Glutamatergic neuron (in vitro differentiated cells): ENCODE results near the gene SIAH2. TPM values are rescaled to one million over a fixed set of nuclear protein-coding genes. Genes with fewer than 3 reads are reported as not detected.

Experiments
- DNase-seq: peaks from one replicate; pipeline ENCODE4 v3.0.0; 2022
- H3K27ac Mint-ChIP-seq: one replicate; pipeline ENCODE4 v1.8.0; 2020; ENCODE audit warnings: mild to moderate bottlenecking, mixed read lengths, inconsistent platforms; ENCODE audit not compliant: unreplicated experiment
- H3K27me3 Mint-ChIP-seq: one replicate; pipeline ENCODE4 v1.8.0; 2020; ENCODE audit warnings: mild to moderate bottlenecking, moderate library complexity, mixed read lengths, inconsistent platforms; ENCODE audit not compliant: unreplicated experiment
- H3K36me3 Mint-ChIP-seq: one replicate; pipeline ENCODE4 v1.8.0; 2020; ENCODE audit warnings: mild to moderate bottlenecking, mixed read lengths, inconsistent platforms; ENCODE audit not compliant: unreplicated experiment
- H3K4me1 Mint-ChIP-seq: one replicate; pipeline ENCODE4 v1.8.0; 2020; ENCODE audit warnings: mild to moderate bottlenecking, low read depth, mixed read lengths, inconsistent platforms; ENCODE audit not compliant: unreplicated experiment
- H3K4me3 Mint-ChIP-seq: one replicate; pipeline ENCODE4 v1.8.0; 2020; ENCODE audit warnings: mild to moderate bottlenecking, mixed read lengths, inconsistent platforms; ENCODE audit not compliant: unreplicated experiment
- H3K9me3 Mint-ChIP-seq: one replicate; pipeline ENCODE4 v1.8.0; 2020; ENCODE audit warnings: mild to moderate bottlenecking, moderate library complexity, mixed read lengths, inconsistent platforms; ENCODE audit not compliant: unreplicated experiment
- CTCF ChIP-seq: fragments of 200-600 bp; sonication (generic); IDR thresholded peaks from one replicate; pipeline ENCODE4 v1.5.0; 2021; ENCODE audit not compliant: partially characterized antibody, unreplicated experiment
- total RNA-seq: library from RNA; stranded (reverse); fragmentation: NEBNext Ultra II Directional; extraction: Animal tissue kit (Norgen Biotek cat#: 25700); gene quantifications from one replicate; pipeline ENCODE4 v1.2.1, GENCODE V29; 2021; ENCODE audit not compliant: unreplicated experiment

SIAH2 gene
- total RNA-seq, 1 donor from 2014 or later = 9.6 TPM

GRCh38 chr3:150721285-150722130 is 41.5 kb downstream of the SIAH2 start:
- no peak overlapping the region for H3K27ac Mint-ChIP-seq
- H3K4me1 Mint-ChIP-seq = peaks cover 2% of the 10 kb centered on the region
- peak overlapping the region; percentile 78 for H3K4me3 Mint-ChIP-seq
- H3K9me3 Mint-ChIP-seq = no peaks in the 10 kb centered on the region
- H3K27me3 Mint-ChIP-seq = peaks cover 3% of the 10 kb centered on the region
- TF ChIP-seq CTCF = peak; percentile 94
- no peaks in the 10 kb centered on the region for H3K36me3 Mint-ChIP-seq
- DNase-seq = peak; percentile 55

GRCh38 chr3:150720444-150720843 is 42.5 kb downstream of the SIAH2 start:
- Mint-ChIP-seq H3K27me3 (peaks cover 3% of the 10 kb centered on the region), H3K27ac (no peak overlapping the region), H3K36me3 (no peaks in the 10 kb centered on the region), H3K4me3 (no peak overlapping the region), H3K9me3 (no peaks in the 10 kb centered on the region), H3K4me1 (peaks cover 2% of the 10 kb centered on the region)
- DNase-seq = no peak
- TF ChIP-seq CTCF = no peak

GRCh38 chr3:150710097-150710496 is 52.9 kb downstream of the SIAH2 start:
- peaks cover 45% of the 10 kb centered on the region for H3K36me3 Mint-ChIP-seq
- DNase-seq = no peak
- H3K4me3 Mint-ChIP-seq = no peak overlapping the region
- no peaks in the 10 kb centered on the region for H3K27me3 Mint-ChIP-seq
- peaks cover 10% of the 10 kb centered on the region for H3K9me3 Mint-ChIP-seq
- H3K27ac Mint-ChIP-seq = no peak overlapping the region
- no peak for TF ChIP-seq CTCF
- H3K4me1 Mint-ChIP-seq = no peaks in the 10 kb centered on the region

DNA sequence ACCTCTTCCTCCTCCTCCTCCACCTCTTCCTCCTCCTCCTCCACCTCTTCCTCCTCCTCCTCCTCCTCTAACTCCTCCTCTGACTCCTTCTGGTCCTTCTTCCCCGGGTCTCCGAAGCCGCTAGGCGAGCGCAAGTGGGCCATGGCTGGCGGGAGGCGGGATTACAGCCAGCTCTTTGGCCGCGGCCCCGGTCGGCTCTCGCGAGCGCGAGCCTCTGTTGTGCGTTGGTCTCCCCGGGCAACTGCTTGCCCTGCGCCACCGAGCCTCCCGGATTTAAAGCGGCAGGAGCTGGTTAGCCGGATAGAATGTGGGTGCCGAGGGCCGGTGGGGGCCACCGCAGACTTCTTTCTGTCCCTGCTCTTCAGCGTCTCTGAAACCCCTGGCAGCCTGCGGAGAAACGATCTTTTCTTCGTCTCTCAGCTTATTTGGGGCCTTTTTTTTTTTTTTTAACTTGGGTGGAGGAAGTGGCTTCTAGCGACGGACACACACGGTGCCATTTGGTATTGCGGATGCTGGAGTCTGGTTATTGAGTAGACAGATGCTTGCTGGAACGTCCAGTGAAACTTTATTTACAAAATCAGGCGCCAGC is 59.1 kb downstream of the SIAH2 start, which contains the start of gene ERICH6:
Gene ERICH6, minus strand, starts transcription at position 165 of the 589 bp plus-strand sequence. Its CDS starts 22 bp downstream, at position 143.
- Mint-ChIP-seq H3K4me1 (no peaks in the 10 kb centered on the region), H3K36me3 (peaks cover 12% of the 10 kb centered on the region), H3K27ac (peak within 1 kb of the TSS; percentile 92), H3K27me3 (peaks cover 3% of the 10 kb centered on the region), H3K9me3 (peaks cover 6% of the 10 kb centered on the region), H3K4me3 (peak within 1 kb of the TSS; percentile 96)
- no peak for TF ChIP-seq CTCF
- DNase-seq = peak; percentile 96

DNA sequence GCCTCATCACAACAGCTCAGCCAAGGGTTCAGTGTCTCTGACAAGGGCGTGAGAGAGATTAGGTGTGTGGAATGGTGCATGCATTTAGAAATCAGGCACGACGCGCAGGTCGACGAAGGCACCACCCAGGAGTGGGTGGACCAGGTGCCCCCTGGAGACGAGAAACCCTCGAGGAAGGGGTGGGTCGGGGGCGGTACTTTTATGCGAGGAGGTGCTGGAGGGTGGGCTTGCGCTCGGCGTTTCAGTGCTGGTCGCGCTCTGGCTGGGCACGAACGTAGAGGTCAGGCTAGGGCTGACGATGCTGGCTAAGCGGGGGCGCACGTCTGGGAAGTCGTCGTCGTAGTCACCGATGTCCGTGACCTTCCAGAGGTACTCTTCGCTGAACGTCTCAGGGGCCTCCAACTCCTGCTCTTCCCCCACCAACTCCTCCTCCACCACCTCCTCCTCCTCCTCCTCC is 59.6 kb downstream of the SIAH2 start:
- H3K27ac Mint-ChIP-seq = peak overlapping the region; percentile 92
- H3K4me3 Mint-ChIP-seq = peak overlapping the region; percentile 96
- peaks cover 7% of the 10 kb centered on the region for H3K36me3 Mint-ChIP-seq
- no peak for TF ChIP-seq CTCF
- peaks cover 6% of the 10 kb centered on the region for H3K9me3 Mint-ChIP-seq
- peak; percentile 51 for DNase-seq
- H3K4me1 Mint-ChIP-seq = no peaks in the 10 kb centered on the region
- peaks cover 3% of the 10 kb centered on the region for H3K27me3 Mint-ChIP-seq
